Measurements from ENCODE around the gene ZNF77.
"Not testable (repeated sequence)": the region's sequence is repeated elsewhere in the genome, so short reads cannot be mapped to it uniquely, and the experiment has no call there.

Gene ZNF77

DNA sequence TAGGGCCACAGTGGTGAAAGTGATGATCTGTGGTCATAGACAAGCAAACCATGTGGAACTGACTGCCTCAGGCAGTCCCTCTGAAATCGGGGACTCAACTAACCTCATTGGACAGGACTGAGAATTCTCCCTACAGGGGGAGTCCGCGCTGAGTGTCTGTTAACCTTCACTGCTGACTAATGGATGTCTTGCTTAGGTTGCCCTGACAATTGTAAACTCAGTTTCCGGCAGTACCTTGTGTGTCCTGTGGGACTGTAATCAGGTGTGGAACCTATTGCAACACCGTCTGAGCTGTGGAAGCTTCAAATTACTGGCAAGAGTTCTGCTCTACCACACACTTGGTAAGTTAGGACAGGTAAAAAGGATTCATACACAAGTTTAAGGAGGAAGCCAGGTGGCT, 21.8 kb downstream of the ZNF77 start:
- CTCF ChIA-PET = no interaction called here
- H3K27ac Mint-ChIP-seq = no peak overlapping the region
- no peak for DNase-seq
- H3K4me1 Mint-ChIP-seq = no peaks in the 10 kb centered on the region
- H3K4me3 Mint-ChIP-seq = no peak overlapping the region
- peaks cover 16% of the 10 kb centered on the region for H3K36me3 Mint-ChIP-seq
- H3K27me3 Mint-ChIP-seq = no peaks in the 10 kb centered on the region
- H3K9me3 Mint-ChIP-seq = peaks cover 18% of the 10 kb centered on the region

DNA sequence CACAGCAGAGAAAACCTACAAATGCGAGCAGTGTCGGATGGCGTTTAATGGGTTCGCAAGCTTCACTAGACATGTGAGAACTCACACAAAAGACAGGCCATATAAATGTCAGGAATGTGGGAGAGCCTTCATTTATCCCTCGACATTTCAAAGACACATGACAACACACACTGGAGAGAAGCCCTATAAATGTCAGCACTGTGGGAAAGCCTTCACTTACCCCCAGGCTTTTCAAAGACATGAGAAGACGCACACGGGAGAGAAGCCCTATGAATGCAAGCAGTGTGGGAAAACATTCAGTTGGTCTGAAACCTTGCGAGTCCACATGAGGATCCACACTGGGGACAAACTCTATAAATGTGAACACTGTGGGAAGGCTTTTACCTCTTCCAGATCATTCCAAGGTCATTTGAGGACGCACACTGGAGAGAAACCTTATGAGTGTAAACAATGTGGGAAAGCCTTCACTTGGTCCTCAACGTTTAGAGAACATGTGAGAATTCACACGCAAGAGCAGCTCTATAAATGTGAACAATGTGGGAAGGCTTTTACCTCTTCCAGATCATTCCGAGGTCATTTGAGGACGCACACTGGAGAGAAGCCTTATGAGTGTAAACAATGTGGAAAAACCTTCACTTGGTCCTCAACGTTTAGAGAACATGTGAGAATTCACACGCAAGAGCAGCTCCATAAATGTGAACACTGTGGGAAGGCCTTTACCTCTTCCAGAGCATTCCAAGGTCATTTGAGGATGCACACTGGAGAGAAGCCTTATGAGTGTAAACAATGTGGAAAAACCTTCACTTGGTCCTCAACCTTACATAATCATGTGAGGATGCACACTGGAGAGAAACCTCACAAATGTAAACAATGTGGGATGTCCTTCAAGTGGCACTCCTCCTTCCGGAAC, 27.2 kb downstream of the ZNF77 start:
- Mint-ChIP-seq H3K9me3 (peaks cover 54% of the 10 kb centered on the region), H3K27me3 (no peaks in the 10 kb centered on the region), H3K4me3 (no peak overlapping the region), H3K27ac (no peak overlapping the region), H3K36me3 (peaks cover 56% of the 10 kb centered on the region), H3K4me1 (no peaks in the 10 kb centered on the region)
- CTCF ChIA-PET = interaction anchor here (0.6 to 2.1 kb wide), 2 partner anchors 30 to 133 kb away, joined by 3 to 5 read pairs; no protein-coding TSS in a partner anchor
- no peak for DNase-seq

DNA sequence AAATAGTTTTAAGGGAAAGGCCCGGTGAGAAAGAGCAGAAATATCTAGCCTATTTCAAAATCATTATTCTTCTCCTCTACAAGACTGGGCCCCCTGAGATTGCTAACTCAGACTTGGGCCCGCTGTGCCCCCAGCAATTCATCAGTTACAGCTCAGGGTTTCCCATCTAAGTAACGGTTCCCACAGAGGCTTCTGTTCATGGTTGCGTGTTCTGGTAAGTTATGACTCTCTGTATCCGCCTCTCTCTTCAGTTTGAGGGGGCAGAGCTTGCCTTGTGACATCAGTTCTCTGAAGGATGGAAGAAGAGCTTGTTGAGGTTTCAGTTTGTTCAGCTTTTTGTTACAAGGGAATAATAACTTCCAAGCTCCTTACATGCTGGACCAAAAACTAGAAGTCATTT, 32.5 kb downstream of the ZNF77 start:
- no peak overlapping the region for H3K27ac Mint-ChIP-seq
- peaks cover 54% of the 10 kb centered on the region for H3K36me3 Mint-ChIP-seq
- no peaks in the 10 kb centered on the region for H3K27me3 Mint-ChIP-seq
- no peak for DNase-seq
- H3K4me1 Mint-ChIP-seq = peaks cover 3% of the 10 kb centered on the region
- H3K4me3 Mint-ChIP-seq = no peak overlapping the region
- peaks cover 46% of the 10 kb centered on the region for H3K9me3 Mint-ChIP-seq
- CTCF ChIA-PET = no interaction called here

DNA sequence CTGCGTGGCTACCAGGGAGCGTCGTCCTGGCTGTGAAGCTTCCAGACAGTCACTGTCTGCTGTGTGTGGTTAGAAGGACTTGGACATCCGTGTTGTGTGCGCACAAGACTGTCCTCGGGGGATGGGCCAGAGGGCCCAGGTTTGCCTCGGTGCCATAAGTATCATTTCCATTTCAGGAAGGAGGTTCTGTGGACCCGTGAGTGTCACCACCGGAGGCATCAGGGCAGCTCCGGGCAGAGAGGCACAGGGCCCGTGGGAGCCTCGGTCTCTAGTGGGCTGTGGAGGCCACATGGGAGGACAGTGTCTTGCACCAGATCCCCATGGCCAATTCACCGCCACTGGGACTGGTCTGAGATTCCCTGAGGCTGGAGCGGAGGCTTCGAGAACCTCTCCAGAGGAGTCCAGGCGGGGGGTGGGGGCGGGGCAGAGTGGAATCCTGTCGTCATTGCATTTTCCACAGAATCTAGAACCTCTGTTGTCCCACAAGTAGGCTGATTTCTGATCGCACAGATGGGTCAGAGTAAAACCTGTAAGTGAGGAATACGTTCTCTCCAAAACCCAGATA, 38.1 kb downstream of the ZNF77 start:
- Mint-ChIP-seq H3K9me3 (peaks cover 8% of the 10 kb centered on the region), H3K36me3 (peaks cover 9% of the 10 kb centered on the region), H3K27ac (no peak overlapping the region), H3K4me3 (no peak overlapping the region), H3K4me1 (peaks cover 21% of the 10 kb centered on the region), H3K27me3 (no peaks in the 10 kb centered on the region)
- DNase-seq = no peak
- CTCF ChIA-PET = no interaction called here

DNA sequence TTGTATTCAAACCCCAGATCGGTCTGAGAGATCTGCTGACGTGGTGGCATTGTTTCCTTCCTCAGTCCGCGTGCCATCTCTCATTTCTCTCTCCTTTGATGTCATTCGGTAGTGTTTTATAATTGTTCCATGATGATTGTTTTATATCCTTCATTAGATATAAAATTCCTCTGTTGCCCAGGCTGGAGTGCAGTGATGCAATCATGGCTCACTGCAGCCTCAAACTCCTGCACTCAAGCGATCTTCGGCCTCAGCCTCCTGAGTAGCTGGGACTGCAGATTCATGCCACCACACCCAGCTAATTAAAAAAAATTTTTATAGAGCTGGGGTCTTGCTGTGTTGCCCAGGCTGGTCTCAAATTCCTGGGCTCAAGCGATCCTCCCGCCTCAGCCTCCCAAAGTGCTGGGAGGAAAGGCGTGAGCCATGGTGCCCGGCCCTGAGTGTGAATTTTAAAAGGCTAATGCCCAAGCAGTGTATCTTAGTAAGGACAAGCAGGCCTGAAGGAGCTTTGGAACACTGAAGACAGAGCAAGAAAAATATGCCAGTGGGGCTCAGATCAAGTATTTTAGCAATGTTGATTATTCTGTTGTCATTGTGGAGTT, 38.8 kb downstream of the ZNF77 start:
- peaks cover 5% of the 10 kb centered on the region for H3K9me3 Mint-ChIP-seq
- CTCF ChIA-PET = no interaction called here
- H3K27me3 Mint-ChIP-seq = no peaks in the 10 kb centered on the region
- H3K4me1 Mint-ChIP-seq = peaks cover 24% of the 10 kb centered on the region
- no peak for DNase-seq
- H3K27ac Mint-ChIP-seq = no peak overlapping the region
- no peak overlapping the region for H3K4me3 Mint-ChIP-seq
- peaks cover 6% of the 10 kb centered on the region for H3K36me3 Mint-ChIP-seq

DNA sequence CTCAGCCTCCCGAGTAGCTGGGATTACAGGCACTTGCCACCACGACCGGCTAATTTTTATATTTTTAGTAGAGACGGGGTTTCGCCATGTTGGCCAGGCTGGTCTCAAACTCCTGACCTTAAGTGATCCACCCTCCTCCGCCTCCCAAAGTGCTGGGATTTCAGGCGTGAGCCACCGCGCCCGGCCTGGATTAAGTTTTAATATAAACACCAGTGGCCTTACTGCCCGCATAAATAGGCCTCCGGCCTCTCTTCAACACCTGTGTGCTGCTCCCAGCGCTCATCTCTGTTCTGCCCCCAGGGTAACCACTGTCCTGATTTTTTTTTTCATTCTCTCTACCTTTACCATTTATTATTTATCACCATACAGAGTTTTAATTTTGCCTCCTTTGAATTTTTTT, 41.4 kb downstream of the ZNF77 start:
- H3K27ac Mint-ChIP-seq, H3K4me3 Mint-ChIP-seq, H3K36me3 Mint-ChIP-seq, H3K9me3 Mint-ChIP-seq, DNase-seq, CTCF ChIA-PET, H3K27me3 Mint-ChIP-seq: not testable (repeated sequence)
- H3K4me1 Mint-ChIP-seq = peaks cover 27% of the 10 kb centered on the region

DNA sequence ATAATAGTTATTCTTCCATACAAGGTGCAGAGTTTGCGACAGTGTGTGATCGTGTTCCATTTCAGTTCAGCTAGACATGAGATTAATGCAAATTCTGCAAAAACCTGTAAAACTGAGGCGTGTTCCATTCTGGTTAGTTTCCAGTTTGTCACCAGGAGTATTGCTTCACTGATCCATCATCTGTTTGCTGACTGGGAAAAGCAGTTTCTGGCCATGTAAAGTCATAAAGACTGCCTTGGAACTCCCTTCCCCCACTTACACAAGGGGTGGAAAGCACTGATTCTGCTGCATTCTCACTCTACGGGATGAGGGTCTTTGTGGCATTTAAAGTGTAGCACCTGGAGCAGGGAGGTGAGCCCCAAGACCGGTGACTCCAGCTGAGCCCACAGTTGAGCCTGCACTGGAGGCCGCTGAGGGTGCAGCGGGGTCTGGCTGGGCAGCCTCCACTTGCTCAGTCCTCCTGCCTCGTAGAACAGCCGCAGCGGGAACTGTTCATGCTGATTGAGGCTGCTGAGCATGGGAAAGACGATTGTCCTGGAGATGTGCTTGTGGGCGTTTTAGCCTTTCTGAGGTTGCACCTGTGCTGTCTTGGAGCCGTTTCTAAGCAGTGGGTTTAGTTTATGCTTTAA, 42.1 kb downstream of the ZNF77 start:
- Mint-ChIP-seq H3K36me3 (peaks cover 6% of the 10 kb centered on the region), H3K27me3 (peaks cover 5% of the 10 kb centered on the region), H3K9me3 (peaks cover 4% of the 10 kb centered on the region), H3K27ac (no peak overlapping the region), H3K4me1 (peaks cover 27% of the 10 kb centered on the region), H3K4me3 (peak overlapping the region; percentile 100)
- DNase-seq = no peak
- CTCF ChIA-PET = no interaction called here

DNA sequence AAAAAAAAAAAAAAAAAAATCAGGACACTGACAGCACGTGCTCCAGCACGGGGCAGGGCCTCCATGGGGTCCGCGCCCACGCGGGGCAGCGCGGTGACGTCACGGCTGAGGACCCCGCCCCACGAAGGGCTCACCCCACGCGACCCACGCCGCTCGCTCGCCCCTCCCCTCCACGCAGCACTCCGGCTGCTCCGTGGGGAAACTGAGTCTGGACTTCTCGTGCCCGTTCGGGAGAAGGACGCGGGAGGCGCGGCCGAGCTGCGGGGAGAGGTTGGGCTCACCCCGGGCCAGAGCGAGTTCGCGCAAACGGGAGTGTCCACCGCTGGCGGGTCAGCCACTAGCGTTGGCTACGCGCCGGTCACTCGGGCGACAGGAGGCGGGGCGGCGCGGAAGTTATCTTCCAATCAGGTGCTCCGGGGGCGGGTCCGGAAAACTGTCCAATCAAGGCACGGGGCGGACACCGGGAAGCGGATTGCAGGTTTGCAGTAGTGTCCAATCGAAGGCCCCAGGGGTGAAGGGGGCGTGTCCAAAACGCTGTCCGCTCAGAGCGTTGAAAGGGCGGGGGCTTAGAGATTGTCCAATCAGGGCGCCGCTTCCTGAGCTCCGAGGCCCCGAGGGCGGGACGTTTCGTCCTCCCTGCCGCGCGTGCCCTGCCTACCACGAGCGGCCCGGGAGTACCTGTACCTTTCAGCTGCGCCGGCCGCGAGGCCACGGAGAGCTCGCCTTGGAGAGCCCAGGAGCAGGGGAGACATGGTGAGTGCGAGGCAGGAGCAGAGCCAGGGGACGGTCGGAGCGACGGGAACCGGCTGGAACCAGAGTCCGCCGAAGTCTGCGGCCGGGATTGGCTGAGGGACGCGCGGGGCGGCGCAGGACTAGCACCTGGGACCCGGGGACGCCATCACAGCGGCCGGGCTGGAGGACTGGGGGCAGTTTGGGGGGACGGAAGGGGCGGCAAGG, 44.2 kb downstream of the ZNF77 start, which contains the start of gene ZNF57:
ZNF57 (plus strand) TSS at position 633 of the 957 bp plus-strand sequence; CDS start at position 751, 118 bp downstream.
- Mint-ChIP-seq H3K9me3 (peaks cover 22% of the 10 kb centered on the region), H3K4me1 (peaks cover 27% of the 10 kb centered on the region), H3K4me3 (peak within 1 kb of the TSS; percentile 100), H3K36me3 (peaks cover 6% of the 10 kb centered on the region), H3K27me3 (peaks cover 5% of the 10 kb centered on the region), H3K27ac (peak within 1 kb of the TSS; percentile 94)
- CTCF ChIA-PET = interaction anchor here (0.5 to 1.0 kb wide), 3 partner anchors 13 to 318 kb away, joined by 3 to 6 read pairs (median 3); no protein-coding TSS in a partner anchor
- peak; percentile 99 for DNase-seq

DNA sequence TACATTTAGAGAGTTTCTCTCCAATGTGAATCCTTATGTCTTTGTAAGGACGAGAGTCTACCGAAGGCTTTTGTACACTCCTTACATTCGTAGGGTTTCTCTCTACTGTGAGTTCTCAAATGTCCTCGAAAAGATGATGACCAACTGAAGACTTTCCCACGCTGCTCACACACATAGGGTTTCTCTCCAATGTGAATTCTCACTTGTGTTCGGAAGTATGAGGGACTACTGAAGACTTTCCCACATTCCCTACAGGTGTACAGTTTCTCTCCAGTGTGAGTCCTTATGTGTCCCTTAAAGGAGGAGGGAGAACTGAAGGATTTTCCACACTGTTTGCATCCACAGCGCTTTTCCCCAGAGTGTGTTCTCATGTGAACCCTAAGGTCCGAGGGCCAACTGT, 48.1 kb downstream of the ZNF77 start:
- CTCF ChIA-PET = no interaction called here

DNA sequence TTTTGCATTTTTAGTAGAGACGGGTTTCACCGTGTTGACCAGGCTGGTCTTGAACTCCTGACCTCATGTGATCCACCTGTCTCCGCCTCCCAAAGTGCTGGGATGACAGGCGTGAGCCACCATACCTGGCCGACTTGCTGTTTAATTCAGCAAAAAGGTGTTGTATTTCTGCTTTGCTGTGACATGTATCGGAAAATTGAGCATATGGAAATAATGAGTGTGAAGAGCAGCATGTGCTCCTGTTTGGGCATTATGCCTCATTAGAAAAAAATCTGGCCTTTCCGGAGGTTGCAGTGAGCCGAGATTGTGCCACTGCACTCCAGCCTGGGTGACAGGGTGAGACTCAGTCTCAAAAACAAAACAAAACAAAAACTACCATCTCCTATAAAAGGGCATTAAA, 54.2 kb downstream of the ZNF77 start:
- H3K4me3 Mint-ChIP-seq, H3K9me3 Mint-ChIP-seq, CTCF ChIA-PET, DNase-seq, H3K36me3 Mint-ChIP-seq, H3K27me3 Mint-ChIP-seq, H3K27ac Mint-ChIP-seq: not testable (repeated sequence)
- H3K4me1 Mint-ChIP-seq = peaks cover 18% of the 10 kb centered on the region

More for the DNA sequence above, 48.1 kb downstream of the ZNF77 start:
- peaks cover 25% of the 10 kb centered on the region for H3K9me3 Mint-ChIP-seq
- H3K4me1 Mint-ChIP-seq = peaks cover 8% of the 10 kb centered on the region
- H3K27me3 Mint-ChIP-seq = peaks cover 5% of the 10 kb centered on the region
- no peak overlapping the region for H3K27ac Mint-ChIP-seq
- no peak for DNase-seq
- H3K4me3 Mint-ChIP-seq = no peak overlapping the region
- peaks cover 6% of the 10 kb centered on the region for H3K36me3 Mint-ChIP-seq

DNA sequence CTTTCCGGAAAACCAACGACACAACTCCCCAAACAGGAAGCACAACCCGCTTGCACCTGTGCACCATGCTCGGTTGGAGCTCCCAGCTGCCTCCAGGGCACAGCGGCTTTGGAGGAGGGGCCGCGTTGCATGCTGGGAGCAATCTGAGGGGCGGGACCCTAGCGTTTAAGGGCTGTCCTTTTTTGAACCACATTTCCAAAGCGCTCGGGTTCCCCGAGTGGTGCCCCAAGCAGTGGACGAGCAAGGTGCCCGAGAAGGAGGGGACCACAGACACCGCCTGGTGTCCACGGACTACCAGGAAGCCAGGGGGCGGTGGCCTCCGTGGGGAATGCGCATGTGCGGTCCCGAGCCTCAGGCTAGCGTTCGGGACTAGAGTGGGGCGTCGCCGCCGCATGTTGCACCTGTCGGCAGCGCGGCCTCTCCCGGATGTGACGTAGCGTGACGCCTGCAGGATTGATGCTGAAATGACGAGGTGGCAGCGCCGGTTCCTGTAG, 56.0 kb downstream of the ZNF77 start:
- CTCF ChIA-PET = interaction anchor here (0.6 to 2.4 kb wide), 5 partner anchors 10 to 220 kb away, joined by 3 to 6 read pairs (median 3); partner anchors contain the start of gene ZNF57
- Mint-ChIP-seq H3K9me3 (peaks cover 5% of the 10 kb centered on the region), H3K27me3 (no peaks in the 10 kb centered on the region), H3K36me3 (peaks cover 2% of the 10 kb centered on the region), H3K4me3 (peak overlapping the region; percentile 41), H3K27ac (peak overlapping the region; percentile 84), H3K4me1 (peaks cover 18% of the 10 kb centered on the region)
- DNase-seq = peak; percentile 77

DNA sequence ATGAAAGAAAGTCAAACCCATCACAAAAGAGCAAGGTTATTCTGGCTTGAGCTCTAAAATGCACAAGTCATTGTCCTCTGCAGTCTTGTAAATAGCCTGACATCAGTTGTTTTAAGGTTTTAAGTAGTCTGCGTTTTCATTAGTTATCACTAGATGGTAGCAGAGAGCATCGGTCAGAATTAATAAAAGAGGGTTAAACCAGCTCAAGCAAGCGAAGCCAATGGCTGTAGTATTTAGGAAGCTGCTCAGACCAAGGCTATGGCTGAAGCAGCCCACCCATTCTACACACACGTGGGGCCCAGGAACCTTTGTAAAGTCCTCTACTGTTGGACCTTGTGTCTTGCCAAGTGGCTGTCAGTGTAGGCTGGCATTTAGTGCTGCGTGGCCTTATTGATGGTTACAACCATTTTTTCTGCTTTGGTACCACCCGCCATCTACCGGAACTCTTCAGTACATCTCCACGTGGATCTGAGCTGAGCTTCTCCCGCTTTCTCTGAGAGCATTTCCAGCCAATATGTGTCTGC, 57.3 kb downstream of the ZNF77 start:
- Mint-ChIP-seq H3K27me3 (no peaks in the 10 kb centered on the region), H3K27ac (no peak overlapping the region), H3K4me1 (peaks cover 18% of the 10 kb centered on the region), H3K4me3 (no peak overlapping the region), H3K36me3 (peaks cover 2% of the 10 kb centered on the region), H3K9me3 (peaks cover 8% of the 10 kb centered on the region)
- CTCF ChIA-PET = interaction anchor here (0.6 to 2.4 kb wide), 8 partner anchors 14 to 349 kb away, joined by 3 to 7 read pairs (median 4); partner anchors contain the start of gene ZNF57
- no peak for DNase-seq

DNA sequence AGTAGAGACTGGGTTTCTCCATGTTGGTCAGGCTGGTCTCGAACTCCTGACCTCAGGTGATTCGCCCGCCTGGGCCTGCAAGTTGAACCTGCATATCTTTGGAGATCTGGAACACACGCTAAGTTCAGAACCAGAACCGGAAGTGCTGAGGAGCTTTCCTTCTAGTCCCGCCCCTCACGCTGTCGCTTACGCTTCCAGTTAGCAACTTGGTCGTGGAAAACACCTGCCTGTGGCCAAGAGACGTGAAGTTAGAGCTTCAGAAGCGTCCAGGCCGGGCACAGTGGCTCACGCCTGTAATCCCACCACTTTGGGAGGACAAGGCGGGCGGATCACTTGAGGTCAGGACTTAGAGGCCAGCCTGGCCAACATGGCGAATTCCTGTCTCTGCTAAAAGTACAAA, 59.0 kb downstream of the ZNF77 start:
- no peak for DNase-seq
- CTCF ChIA-PET = interaction anchor here (0.7 kb wide), 1 partner anchor 1531 kb away, joined by 4 read pairs; a partner anchor contains a TSS
- H3K27ac Mint-ChIP-seq = no peak overlapping the region

More for the DNA sequence above, 59.0 kb downstream of the ZNF77 start:
- peaks cover 2% of the 10 kb centered on the region for H3K36me3 Mint-ChIP-seq
- H3K27me3 Mint-ChIP-seq = no peaks in the 10 kb centered on the region
- peaks cover 16% of the 10 kb centered on the region for H3K4me1 Mint-ChIP-seq
- no peak overlapping the region for H3K4me3 Mint-ChIP-seq
- peaks cover 5% of the 10 kb centered on the region for H3K9me3 Mint-ChIP-seq
